Liver (tissue), 9 donors: ENCODE measurements around the gene DYNC1LI2. TPM values are rescaled to one million over a fixed set of nuclear protein-coding genes. Genes with fewer than 3 reads are reported as not detected.

Source experiments
- DNase-seq: peaks from one replicate; pipeline ENCODE4 v3.0.0-alpha.2; 2017; ENCODE audit warnings: low spot score
- H3K27ac ChIP-seq, 2 donors: one replicate each; pipeline ENCODE4 v1.7.0; 2013; ENCODE audit warnings: inconsistent platforms in 2 of 2, low read length in 2 of 2, control low read depth in 1 of 2, low read depth in 1 of 2, mild to moderate bottlenecking in 1 of 2
- H3K27me3 ChIP-seq, 4 donors: one replicate each; pipeline versions ENCODE4 v1.6.1 to v1.7.0; 2013; ENCODE audit warnings: low read length in 3 of 4, inconsistent platforms in 1 of 4, mild to moderate bottlenecking in 1 of 4, moderate library complexity in 1 of 4; ENCODE audit not compliant: control insufficient read depth in 4 of 4, insufficient read depth in 4 of 4
- H3K36me3 ChIP-seq, 4 donors: one replicate each; pipeline versions ENCODE4 v1.6.1 to v1.7.0; 2013; ENCODE audit warnings: low read length in 3 of 4, mild to moderate bottlenecking in 3 of 4, low read depth in 1 of 4, moderate library complexity in 1 of 4; ENCODE audit not compliant: control insufficient read depth in 4 of 4, insufficient read depth in 3 of 4
- H3K4me1 ChIP-seq, 4 donors: one replicate each; pipeline versions ENCODE4 v1.6.1 to v1.7.0; 2013; ENCODE audit warnings: low read length in 3 of 4, mild to moderate bottlenecking in 3 of 4, moderate library complexity in 1 of 4; ENCODE audit not compliant: control insufficient read depth in 4 of 4, insufficient read depth in 4 of 4
- H3K4me3 ChIP-seq, 3 donors: one replicate each; pipeline versions ENCODE4 v1.6.1 to v1.7.0; 2013; ENCODE audit warnings: low read length in 3 of 3, control low read depth in 1 of 3, low read depth in 1 of 3, mild to moderate bottlenecking in 1 of 3
- H3K9ac ChIP-seq, 2 donors: one replicate each; pipeline ENCODE4 v1.7.0; 2013; ENCODE audit warnings: low read length in 2 of 2, mild to moderate bottlenecking in 2 of 2, moderate library complexity in 2 of 2, control low read depth in 1 of 2, low read depth in 1 of 2
- H3K9me3 ChIP-seq, 4 donors: one replicate each; pipeline versions ENCODE4 v1.6.1 to v1.7.0; 2013; ENCODE audit warnings: low read length in 3 of 4; ENCODE audit not compliant: control insufficient read depth in 4 of 4
- EGR1 ChIP-seq, 2 donors: IDR thresholded peaks; 2 replicates each; pipeline ENCODE4 v1.6.1; 2016 to 2018; ENCODE audit warnings: antibody characterized with exemption in 2 of 2, low read depth in 2 of 2
- FOXA1 ChIP-seq: IDR thresholded peaks from 2 replicates; pipeline ENCODE4 v1.6.1; 2016; ENCODE audit warnings: antibody characterized with exemption
- FOXA2 ChIP-seq: IDR thresholded peaks from 2 replicates; pipeline ENCODE4 v1.6.1; 2016; ENCODE audit warnings: antibody characterized with exemption
- GABPA ChIP-seq, 2 donors: IDR thresholded peaks in 1 of 2; conservative IDR thresholded peaks in 1 of 2; 2 replicates each; pipeline ENCODE4 v1.6.1; 2016; ENCODE audit warnings: antibody characterized with exemption in 2 of 2, mild to moderate bottlenecking in 1 of 2, moderate library complexity in 1 of 2
- HNF4A ChIP-seq, 2 donors: conservative IDR thresholded peaks; 2 replicates each; pipeline ENCODE4 v1.6.1; 2016; ENCODE audit warnings: antibody characterized with exemption in 2 of 2, mild to moderate bottlenecking in 2 of 2
- HNF4G ChIP-seq: IDR thresholded peaks from 2 replicates; pipeline ENCODE4 v1.6.1; 2016; ENCODE audit warnings: antibody characterized with exemption
- JUND ChIP-seq, 2 donors: IDR thresholded peaks; 2 replicates each; pipeline ENCODE4 v1.6.1; 2016; ENCODE audit warnings: antibody characterized with exemption in 2 of 2
- NR2F2 ChIP-seq: IDR thresholded peaks from 2 replicates; pipeline ENCODE4 v1.6.1; 2016; ENCODE audit warnings: antibody characterized with exemption
- RAD21 ChIP-seq, 2 donors: IDR thresholded peaks; 2 replicates each; pipeline ENCODE4 v1.6.1; 2016; ENCODE audit warnings: antibody characterized with exemption in 2 of 2, mild to moderate bottlenecking in 2 of 2
- RXRA ChIP-seq, 2 donors: IDR thresholded peaks; 2 replicates each; pipeline ENCODE4 v1.6.1; 2017 to 2018; ENCODE audit warnings: antibody characterized with exemption in 2 of 2, mild to moderate bottlenecking in 1 of 2
- SP1 ChIP-seq: IDR thresholded peaks from 2 replicates; pipeline ENCODE4 v1.6.1; 2018; ENCODE audit warnings: antibody characterized with exemption, mild to moderate bottlenecking
- TAF1 ChIP-seq: conservative IDR thresholded peaks from 2 replicates; pipeline ENCODE4 v1.6.1; 2016; ENCODE audit warnings: antibody characterized with exemption, mild to moderate bottlenecking
- YY1 ChIP-seq: IDR thresholded peaks from 2 replicates; pipeline ENCODE4 v1.6.1; 2016; ENCODE audit warnings: antibody characterized with exemption, mild to moderate bottlenecking
- WGBS: extraction: QIAGEN DNeasy Blood & Tissue Kit; methylation state at CpG from one replicate; pipeline ENCODE4 v1.1.7; 2013; 5-methylcytosine and 5-hydroxymethylcytosine counted together
- polyA plus RNA-seq, 2 donors: library from polyadenylated mRNA; stranded (reverse) in 1 of 2; unstranded in 1 of 2; fragments of 200-250 nt in 1 of 2; fragments of >200 nt in 1 of 2; fragmentation: Nextera tagmentation in 1 of 2; extraction: Ambion mirVana in 1 of 2; gene quantifications; one replicate each; pipeline versions ENCODE4 v1.2.1 to v1.2.3, GENCODE V29; 2013 to 2015
- total RNA-seq, 2 donors: library from RNA; depleted of rRNA; stranded (reverse); fragments of >200 nt; gene quantifications; one replicate each; pipeline ENCODE4 v1.2.3, GENCODE V29; 2014
- TF ChIP-seq, protein P1 (sequence below): IDR thresholded peaks from 2 replicates; pipeline ENCODE4 v1.6.1; 2016; ENCODE audit warnings: antibody characterized with exemption
- TF ChIP-seq, protein P2 (sequence below): IDR thresholded peaks from 2 replicates; pipeline ENCODE4 v1.6.1; 2016; ENCODE audit warnings: antibody characterized with exemption
- TF ChIP-seq, protein P3 (sequence below): fragments of 150-350 bp; IDR thresholded peaks from 2 replicates; pipeline ENCODE4 v1.5.1; 2017; ENCODE audit warnings: improper control_type of control experiment, low read depth, low read length; ENCODE audit not compliant: missing input control
- TF ChIP-seq, protein P4 (sequence below): IDR thresholded peaks from 2 replicates; pipeline ENCODE4 v1.6.1; 2016; ENCODE audit warnings: antibody characterized with exemption, mild to moderate bottlenecking
- TF ChIP-seq, protein P5 (sequence below): IDR thresholded peaks from 2 replicates; pipeline ENCODE4 v1.6.1; 2016; ENCODE audit warnings: antibody characterized with exemption
- donor health status: healthy.
- donor health status: healthy.
- donor health status: healthy.
- donor health status: healthy.
- donor health status: healthy.

Gene DYNC1LI2
- total and polyA plus RNA-seq, 4 donors: 14.2 to 106 (median 35.1) TPM

DNA sequence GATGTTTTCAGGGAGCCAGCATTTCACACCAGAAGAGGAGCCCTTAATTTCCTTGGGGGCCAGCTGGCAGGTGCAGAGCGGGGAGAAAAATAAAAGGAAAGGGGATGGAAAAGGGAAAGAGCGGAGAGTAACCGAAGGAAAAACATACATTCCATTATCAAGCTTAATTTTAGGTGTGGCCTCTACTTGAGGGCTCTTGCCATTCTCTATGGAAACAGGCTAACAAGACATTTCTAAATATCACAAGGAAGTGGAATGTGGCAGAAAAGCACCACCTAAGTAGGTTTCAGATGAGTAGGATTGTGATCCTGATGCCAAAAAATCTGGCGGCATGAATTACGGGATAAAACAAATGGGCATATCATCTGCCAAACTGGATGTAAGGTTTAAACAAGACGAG, 970 bp upstream of the DYNC1LI2 start:
- Histone ChIP-seq H3K4me3 (no peak overlapping the region), H3K36me3 (peaks cover 0 to 17% (median 10%) of the 10 kb centered on the region in 4 donors), H3K9me3 (no peaks in the 10 kb centered on the region), H3K27me3 (no peaks in the 10 kb centered on the region), H3K9ac (no peak overlapping the region), H3K4me1 (peaks cover 4 to 26% (median 18%) of the 10 kb centered on the region in 4 donors), H3K27ac (no peak overlapping the region)
- no peak for DNase-seq
- TF ChIP-seq NR2F2 (no peak), TAF1 (no peak), JUND (IDR thresholded peaks at IDR 0.05) (no peak), YY1 (no peak), EGR1 (IDR thresholded peaks at IDR 0.05; ENCODE audit: low read depth in 2 of 2) (no peak), RAD21 (IDR thresholded peaks at IDR 0.05) (no peak), FOXA2 (no peak), SP1 (no peak), GABPA (IDR thresholded peaks at IDR 0.05 in 1 of 2, conservative IDR thresholded peaks at IDR 0.05 in 1 of 2) (no peak), RXRA (IDR thresholded peaks at IDR 0.05) (no peak), FOXA1 (no peak), HNF4A (conservative IDR thresholded peaks at IDR 0.05) (no peak), HNF4G (no peak)
- TF ChIP-seq, protein P1, sequence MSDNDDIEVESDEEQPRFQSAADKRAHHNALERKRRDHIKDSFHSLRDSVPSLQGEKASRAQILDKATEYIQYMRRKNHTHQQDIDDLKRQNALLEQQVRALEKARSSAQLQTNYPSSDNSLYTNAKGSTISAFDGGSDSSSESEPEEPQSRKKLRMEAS: no peak
- TF ChIP-seq, protein P2, sequence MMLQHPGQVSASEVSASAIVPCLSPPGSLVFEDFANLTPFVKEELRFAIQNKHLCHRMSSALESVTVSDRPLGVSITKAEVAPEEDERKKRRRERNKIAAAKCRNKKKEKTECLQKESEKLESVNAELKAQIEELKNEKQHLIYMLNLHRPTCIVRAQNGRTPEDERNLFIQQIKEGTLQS: no peak
- TF ChIP-seq, protein P3, sequence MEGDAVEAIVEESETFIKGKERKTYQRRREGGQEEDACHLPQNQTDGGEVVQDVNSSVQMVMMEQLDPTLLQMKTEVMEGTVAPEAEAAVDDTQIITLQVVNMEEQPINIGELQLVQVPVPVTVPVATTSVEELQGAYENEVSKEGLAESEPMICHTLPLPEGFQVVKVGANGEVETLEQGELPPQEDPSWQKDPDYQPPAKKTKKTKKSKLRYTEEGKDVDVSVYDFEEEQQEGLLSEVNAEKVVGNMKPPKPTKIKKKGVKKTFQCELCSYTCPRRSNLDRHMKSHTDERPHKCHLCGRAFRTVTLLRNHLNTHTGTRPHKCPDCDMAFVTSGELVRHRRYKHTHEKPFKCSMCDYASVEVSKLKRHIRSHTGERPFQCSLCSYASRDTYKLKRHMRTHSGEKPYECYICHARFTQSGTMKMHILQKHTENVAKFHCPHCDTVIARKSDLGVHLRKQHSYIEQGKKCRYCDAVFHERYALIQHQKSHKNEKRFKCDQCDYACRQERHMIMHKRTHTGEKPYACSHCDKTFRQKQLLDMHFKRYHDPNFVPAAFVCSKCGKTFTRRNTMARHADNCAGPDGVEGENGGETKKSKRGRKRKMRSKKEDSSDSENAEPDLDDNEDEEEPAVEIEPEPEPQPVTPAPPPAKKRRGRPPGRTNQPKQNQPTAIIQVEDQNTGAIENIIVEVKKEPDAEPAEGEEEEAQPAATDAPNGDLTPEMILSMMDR: no peak
- TF ChIP-seq, protein P4, sequence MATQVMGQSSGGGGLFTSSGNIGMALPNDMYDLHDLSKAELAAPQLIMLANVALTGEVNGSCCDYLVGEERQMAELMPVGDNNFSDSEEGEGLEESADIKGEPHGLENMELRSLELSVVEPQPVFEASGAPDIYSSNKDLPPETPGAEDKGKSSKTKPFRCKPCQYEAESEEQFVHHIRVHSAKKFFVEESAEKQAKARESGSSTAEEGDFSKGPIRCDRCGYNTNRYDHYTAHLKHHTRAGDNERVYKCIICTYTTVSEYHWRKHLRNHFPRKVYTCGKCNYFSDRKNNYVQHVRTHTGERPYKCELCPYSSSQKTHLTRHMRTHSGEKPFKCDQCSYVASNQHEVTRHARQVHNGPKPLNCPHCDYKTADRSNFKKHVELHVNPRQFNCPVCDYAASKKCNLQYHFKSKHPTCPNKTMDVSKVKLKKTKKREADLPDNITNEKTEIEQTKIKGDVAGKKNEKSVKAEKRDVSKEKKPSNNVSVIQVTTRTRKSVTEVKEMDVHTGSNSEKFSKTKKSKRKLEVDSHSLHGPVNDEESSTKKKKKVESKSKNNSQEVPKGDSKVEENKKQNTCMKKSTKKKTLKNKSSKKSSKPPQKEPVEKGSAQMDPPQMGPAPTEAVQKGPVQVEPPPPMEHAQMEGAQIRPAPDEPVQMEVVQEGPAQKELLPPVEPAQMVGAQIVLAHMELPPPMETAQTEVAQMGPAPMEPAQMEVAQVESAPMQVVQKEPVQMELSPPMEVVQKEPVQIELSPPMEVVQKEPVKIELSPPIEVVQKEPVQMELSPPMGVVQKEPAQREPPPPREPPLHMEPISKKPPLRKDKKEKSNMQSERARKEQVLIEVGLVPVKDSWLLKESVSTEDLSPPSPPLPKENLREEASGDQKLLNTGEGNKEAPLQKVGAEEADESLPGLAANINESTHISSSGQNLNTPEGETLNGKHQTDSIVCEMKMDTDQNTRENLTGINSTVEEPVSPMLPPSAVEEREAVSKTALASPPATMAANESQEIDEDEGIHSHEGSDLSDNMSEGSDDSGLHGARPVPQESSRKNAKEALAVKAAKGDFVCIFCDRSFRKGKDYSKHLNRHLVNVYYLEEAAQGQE: no peak
- TF ChIP-seq, protein P5, sequence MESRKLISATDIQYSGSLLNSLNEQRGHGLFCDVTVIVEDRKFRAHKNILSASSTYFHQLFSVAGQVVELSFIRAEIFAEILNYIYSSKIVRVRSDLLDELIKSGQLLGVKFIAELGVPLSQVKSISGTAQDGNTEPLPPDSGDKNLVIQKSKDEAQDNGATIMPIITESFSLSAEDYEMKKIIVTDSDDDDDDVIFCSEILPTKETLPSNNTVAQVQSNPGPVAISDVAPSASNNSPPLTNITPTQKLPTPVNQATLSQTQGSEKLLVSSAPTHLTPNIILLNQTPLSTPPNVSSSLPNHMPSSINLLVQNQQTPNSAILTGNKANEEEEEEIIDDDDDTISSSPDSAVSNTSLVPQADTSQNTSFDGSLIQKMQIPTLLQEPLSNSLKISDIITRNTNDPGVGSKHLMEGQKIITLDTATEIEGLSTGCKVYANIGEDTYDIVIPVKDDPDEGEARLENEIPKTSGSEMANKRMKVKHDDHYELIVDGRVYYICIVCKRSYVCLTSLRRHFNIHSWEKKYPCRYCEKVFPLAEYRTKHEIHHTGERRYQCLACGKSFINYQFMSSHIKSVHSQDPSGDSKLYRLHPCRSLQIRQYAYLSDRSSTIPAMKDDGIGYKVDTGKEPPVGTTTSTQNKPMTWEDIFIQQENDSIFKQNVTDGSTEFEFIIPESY: no peak
- 94% methylated on average over 6 of the region's 6 CpGs for WGBS
